ENCODE results near the gene NFIA.

GRCh38 chr1:61423643-61424042, 341.3 kb downstream of the NFIA start:
- TF ChIP-seq POLR2AphosphoS5 (IDR thresholded peaks at IDR 0.05) (no peak), CTCF (IDR thresholded peaks at IDR 0.05) (no peak), POLR2A (IDR thresholded peaks at IDR 0.05) (no peak)

Measured in prostate gland (tissue), 2 donors.